Daoy (cell line): Measurements from ENCODE around the gene COL26A1. TPM values are rescaled to one million over a fixed set of nuclear protein-coding genes. Genes with fewer than 3 reads are reported as not detected.

Experiments
- DNase-seq: peaks from one replicate; pipeline ENCODE4 v3.0.0-alpha.2; 2015; ENCODE audit warnings: low read depth
- total RNA-seq: library from RNA; depleted of rRNA; stranded (reverse); fragments of >200 nt; shearing (Covaris generic); gene quantifications from 2 replicates; pipeline ENCODE4 v1.2.3, GENCODE V29; 2014

Gene COL26A1
- total RNA-seq, 1 experiment from 2014 or later: 0.11 TPM

DNA sequence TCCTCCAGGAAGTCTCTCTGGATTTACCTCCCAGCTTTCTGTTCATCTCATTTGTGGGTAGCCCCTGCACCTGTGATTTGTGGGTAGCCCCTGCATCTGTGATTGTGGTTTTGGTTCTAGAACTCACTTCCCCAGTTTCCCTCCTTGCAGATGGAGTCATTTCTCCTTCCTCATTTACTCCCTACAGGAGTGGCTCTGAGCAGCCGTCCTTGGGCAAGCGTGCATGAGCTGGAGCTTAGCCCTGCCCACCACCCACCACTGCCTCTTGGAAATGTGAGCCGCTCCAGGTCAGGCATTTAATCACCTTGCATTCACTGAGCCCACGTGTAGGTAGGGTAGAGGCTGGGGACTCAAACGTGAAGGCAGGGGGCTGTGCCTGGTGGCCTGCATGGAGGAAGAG is 8.2 kb downstream of the COL26A1 start:
- no peak for DNase-seq

DNA sequence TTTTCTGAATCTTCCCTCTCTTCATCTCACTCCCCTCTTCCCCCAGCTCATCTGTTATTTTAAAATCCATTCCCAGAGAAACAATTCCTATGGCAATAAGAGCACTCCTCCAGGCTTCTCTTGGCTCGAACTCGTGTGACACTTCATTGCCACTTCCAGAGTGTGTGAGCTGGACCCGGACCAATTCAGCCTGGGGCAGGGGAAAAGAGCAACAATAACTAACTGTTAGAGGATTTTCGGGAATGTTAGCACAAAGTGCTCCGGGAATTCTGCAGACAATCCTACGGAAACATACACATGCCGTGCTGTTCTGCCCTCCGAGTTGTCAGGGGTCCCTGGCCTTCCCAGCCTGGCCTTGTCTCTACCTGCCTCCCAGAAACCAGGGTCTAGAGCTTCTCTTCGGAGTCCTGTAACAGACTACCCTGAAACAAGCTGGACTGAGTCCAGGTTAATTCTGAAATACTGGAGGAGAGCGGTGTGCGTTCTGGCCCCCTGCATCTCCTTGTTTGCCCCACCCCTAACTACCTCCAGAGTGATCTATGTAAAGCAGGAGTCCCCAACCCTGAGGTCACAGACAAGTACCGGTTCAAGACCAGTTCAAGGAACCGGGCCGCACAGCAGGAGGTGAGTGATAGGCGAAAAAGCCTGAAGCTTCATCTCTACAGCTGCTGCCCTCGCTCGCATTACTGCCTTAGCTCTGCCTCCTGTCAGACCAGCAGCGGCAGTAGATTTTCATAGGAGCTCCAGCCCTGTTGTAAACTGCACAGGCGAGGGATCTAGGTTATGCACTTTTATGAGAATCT is 11.3 kb downstream of the COL26A1 start:
- DNase-seq: peak; percentile 64

DNA sequence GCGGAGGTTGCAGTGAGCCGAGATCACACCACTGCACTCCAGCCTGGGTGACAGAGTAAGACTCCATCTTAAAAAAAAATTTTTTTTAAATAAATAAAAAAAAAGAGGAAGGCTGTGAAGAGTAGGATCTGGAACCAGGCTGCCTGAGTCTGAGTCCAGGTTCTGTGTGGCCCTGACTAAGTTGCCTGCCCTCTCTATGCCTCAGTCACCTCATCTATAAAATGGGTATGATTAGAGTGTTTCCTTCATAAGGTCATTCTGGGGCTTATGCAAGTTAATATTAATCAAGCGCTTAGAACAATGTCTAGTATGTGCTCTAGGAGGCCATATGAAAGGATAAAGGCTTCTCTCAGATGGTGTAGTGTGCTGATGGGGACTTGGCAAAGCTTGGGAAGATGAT is 12.3 kb downstream of the COL26A1 start:
- no peak for DNase-seq

DNA sequence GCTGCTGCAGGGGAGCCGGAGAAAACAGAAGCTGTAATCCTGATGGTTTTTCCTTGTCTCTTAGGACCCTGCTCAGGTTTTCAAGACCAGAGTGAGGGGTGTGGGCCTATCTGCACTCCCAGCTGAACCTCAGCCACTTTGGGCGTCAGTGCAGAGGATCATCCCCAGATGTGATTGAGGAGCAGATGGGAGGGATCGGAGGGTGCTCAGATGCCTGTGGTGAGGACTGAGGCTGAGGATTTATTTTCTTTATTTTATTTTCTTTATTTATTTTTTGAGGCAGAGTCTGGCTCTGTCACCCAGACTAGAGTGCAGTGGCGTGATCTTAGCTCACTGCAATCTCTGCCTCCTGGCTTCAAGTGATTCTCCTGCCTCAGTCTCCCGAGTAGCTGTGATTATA is 13.9 kb downstream of the COL26A1 start:
- no peak for DNase-seq

DNA sequence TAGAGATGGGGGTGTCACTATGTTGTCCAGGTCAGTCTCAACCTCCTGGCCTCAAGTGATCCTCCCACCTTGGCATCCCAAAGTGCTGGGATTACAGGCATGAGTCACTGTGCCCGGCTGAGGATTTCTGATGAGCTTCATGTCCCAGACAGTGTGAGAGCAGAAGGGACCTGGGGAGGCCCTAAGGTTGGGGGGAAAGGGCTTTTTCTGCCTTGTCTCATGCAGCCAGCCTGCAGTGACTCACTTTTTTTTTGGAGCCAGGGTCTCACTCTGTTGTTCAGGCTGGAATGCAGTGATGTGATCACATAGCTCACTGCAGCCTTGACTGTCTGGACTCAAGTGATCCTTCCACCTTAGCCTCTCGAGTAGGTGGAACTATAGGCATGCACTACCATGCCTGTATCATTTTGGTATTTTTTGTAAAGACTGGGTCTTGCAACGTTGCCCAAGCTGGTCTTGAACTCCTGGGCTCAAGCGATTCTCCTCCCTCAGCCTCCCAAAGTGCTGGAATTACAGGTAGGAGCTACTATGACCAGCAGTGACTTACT is 14.6 kb downstream of the COL26A1 start:
- DNase-seq: no peak

DNA sequence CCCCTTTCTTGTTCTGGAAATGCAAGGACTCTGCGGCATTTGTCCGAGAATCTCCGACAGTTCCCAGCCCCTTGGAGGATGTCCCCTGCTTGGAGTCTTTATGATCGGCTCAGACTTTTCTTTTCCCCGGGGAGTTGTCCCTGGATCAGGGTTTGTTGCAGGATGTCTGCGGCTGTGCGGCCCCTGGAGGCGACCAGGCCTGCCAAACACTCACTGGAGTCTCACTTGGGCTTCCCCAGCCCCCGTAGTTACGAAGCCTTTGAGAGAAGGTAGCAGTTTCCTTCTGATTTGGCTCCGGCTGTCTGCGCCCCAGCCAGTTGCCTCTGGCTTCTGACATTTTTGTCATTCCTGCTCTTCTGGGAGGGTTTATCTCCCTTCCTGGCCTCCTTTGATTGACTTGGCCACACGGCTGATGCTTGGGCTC is 16.1 kb downstream of the COL26A1 start:
- peak; percentile 55 for DNase-seq

DNA sequence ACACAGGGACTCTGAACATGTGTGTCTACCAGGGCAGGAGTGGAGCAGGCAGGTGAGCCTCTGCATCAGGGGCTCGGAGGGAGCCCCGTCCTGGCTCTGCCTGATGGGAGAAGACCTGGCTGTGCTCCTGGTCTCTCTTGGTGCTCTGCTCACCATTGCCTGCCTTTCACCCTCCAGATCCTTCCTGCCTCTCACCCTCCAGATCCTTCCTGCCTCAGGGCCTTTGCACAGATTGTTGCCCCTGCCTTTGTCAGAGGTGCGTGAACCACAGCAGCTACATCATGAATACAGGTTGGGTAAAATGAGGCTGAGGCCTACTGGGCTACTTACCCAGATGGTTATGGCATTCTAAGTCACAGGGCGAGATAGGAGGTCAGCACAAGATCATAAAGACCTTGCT is 16.6 kb downstream of the COL26A1 start:
- no peak for DNase-seq

DNA sequence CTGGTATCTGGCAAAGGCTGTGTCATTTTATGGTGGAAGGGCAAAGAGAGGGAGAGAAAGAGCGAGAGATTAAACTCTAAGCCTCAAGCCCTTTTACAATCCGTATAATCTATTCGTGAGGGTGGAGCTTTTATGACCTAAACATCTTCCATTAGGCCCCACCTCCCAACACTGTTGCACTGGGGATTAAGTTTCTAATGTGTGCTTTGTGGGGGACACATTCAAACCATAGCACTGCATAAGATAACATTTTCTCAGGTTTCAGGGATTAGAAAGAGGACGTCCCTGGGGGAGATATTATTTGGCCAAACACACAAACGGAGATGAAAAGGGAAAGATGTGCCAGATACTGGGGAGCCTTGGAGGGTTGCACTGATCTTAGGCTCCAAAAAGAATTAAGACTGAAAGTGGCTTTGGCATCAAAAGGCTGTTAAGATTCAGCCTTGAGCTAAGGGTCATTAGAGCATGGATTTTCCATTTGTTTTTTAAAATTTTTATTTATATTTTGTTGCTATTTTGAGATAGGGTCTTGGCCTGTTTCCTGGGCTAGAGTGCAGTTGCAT is 19.0 kb downstream of the COL26A1 start:
- no peak for DNase-seq

DNA sequence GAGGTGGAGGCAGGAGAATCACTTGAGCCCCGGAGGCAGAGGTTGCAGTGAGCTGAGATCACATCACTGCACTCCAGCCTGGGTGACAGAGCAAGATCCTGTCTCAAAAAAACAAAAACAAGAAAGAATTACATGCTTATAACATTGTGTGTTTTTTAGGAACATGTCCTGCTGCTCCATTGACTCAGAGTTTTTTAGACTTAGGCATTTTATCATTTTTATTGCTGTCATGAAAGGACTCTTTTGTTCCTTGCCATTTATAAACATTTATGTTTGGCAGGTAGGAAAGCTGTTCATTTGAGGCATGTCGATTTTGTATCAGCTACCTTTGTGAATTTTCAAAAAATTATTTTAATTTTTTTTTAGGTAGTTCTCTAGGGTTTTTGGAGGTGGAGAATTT is 20.3 kb downstream of the COL26A1 start:
- DNase-seq: no peak

DNA sequence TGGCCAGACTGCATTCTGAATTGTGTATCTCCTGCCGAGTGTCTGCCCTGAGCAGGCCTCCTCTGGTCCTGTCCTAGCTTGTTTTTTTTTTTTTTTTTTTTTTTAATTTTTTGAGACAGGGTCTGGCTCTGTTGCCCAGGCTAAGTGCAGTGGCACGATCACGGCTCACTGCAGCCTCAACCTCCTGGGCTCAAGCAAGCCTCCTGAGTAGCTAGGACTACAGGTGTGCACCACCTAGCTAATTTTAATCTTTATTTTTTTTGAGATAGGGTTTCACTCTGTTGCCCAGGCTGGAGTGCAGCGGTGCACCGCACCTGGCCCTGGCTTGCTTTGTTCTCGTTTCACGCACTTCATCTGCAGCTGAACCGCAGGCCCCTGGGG is 23.5 kb downstream of the COL26A1 start:
- DNase-seq: no peak

DNA sequence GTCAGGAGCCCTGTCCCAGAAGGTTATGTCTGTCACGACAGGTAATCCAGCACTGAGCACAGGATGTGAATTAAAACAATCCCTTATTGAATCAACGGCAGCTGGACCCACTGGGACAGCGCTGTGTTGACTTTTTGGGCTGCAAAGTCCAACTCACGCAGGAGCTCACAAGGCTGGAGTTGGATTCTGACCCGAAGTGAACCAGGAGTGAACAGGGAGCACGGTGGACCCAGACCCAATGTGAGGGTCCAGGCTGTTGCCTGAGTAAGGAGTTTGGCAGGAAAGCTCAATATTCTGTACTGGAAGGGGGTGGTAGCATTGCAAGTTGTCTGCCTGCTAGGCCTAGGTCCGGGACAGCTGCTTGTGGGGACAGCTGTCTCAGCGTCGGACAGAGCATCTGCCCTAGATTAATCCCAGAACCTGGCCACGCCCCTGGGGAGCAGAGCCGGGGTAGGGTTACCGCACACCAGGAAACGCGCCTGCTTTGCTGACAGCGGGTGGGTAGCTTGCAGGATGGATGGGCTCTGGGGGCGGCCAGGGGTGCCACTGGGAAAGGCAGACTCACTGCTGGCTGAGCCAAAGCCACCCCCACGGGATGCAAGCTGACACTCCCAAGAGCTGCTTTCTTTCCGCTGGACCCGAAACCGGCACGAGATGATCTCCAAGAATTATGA is 24.0 kb downstream of the COL26A1 start:
- DNase-seq: peak; percentile 81

DNA sequence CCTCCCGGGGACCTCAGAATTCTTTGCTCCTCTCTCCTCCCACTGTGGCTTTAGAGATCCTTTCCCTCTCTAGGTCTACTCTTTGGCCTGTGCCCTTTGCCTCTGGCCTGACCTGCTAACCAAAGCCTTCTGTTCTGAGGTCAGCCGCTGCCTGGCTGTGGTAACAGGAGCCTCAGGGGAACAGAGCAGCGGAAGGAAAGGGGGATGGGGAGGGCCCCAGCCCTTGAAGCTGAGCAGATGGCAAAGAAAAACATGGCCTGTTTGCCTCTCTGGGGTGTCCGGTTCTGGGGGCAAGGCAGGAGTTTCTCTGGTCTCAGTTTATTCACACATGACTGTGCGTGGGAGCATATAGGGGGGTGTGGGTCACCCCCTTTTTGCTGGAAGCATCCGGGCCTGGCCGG is 28.2 kb downstream of the COL26A1 start:
- DNase-seq: peak; percentile 66

DNA sequence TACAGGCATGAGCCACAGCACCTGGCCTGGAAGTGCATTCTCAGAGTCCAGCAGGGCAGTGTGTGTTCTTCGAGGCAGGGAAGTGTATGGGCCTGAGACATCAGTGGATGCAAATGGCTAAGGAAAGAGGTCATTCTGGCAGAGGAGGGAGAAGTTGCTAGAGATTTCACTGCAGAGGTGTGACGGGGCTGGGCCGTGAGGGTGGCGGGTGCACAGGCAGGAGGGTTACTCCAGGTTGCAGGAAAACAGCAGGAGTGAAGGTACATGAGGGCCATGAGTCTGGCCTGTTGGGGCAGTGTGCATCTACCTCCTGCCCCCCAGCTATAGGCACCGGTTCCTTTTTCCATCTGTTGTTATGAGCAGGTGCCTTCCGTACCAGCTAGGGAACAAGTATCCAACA is 29.3 kb downstream of the COL26A1 start:
- no peak for DNase-seq

DNA sequence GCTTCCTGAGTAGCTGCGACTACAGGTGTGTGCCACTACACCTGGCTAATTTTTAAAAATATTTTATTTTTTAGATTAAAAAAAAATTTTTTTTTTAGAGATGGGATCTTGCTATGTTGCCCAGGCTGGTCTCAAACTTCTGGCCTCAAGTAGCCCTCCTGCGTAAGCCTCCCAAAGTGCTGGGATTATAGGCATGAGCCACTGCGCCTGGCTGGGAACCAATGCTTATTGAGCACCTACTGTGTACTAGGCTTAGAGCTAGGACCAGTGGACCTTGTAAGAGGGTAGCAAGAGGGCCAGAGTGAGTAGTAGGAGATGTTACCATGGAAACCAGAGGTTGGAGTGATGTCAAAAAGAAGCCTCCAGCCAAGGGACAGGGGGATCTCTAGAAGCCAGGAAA is 31.2 kb downstream of the COL26A1 start:
- no peak for DNase-seq

DNA sequence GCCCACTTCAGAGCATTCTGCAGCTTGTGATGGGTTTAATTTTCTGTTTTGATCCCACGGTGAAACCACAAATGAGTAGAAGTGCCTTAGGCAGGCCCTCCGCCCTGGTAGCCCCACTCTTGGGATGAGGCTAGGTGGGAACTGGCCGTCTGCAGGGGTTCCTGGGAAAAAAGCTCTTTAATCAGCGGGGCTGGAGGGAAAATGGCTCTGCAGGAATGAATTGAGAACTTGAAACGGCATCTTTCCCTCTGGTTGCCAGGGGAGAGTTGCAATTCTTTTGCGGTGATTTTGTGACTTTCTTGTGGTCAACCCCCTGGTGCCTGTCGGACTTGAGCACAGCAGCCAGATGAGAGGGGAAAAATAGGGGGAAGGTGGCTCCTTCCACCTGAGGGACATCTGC is 32.7 kb downstream of the COL26A1 start:
- DNase-seq: peak; percentile 74

DNA sequence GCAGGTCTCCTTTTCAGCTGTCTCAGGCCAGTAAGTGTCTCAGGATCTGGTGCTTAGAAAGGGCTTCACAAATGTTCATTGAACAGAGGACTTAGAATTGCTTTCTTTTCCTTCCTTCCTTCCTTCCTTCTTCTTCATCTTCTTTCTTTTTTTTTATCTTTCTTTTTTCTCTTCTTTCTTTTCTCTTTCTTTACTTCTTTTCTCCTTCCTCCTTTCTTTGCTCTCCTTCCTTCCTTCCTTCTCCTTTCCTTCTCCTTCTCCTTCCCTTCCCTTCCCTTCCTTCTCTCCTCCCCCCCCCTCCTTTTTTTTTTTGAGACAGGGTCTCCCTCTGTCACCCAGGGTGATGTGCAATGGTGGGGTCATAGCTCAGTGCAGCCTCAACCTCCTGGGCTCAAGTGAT is 34.6 kb downstream of the COL26A1 start:
- DNase-seq: no peak

DNA sequence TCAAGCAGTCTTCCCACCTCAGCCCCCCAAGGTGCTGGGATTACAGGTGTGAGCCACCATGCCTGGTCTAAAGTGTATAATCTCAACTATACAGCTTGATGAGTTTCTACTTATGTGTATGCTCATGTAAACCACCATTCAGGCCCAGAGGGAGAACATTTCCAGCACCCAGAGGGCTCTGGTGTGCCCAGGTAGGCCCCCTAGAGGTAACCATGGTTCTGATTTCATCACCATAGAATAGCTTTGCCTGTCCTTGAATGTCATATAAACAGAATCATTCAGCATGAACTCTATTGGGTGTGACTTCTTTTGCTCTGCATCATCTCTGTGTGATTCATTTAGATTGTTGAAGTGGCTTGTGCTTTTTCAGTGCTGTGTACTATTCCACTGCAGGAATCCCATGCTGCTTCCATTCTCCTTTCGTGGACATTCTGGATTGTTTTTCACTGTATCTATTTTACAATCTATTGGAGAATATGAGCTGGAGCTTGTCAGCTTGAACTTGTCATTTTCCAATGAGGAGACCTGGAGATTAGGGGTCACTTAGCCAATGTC is 35.2 kb downstream of the COL26A1 start:
- no peak for DNase-seq

DNA sequence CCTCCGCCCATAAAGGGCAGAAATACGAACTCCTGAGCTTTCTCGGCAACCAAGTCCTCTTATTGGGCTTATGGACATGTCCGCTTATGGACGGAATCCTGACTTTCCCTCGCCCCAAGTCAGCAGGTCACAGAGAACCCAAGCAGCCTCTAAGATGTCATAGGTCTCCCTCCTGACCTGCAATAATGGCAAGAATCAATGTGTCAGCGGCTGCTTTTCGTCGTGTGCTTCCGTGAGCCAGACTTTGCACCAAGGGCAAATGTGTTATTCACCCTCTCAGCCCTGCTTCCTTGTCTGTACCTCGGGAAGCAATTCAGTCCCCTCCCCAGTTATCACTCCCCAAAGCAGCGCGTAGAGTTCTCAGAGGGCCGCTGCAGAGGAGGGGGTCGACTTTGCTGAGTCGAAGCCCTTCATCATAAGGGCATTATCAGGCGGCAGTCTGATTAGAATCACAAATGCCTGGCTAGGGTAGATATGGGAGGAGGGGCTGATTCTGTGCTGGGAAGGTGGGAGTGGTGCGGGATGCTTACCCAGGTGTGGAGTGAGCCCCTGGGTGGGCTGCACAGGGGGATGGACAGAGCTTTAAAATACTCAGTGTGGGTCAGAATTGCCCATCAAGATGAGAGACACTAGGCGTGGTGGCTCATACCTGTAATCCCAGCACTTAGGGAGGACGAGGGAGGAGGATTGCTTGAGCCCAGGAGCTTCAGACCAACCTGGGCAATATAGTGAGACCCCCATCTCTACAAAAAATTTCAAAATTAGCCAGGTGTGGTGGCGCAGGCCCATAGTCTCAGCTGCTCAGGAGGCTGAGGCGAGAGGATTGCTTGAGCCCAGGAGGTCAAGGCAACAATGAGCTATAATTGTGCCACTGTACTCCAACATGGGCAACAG is 36.0 kb downstream of the COL26A1 start:
- DNase-seq: no peak

DNA sequence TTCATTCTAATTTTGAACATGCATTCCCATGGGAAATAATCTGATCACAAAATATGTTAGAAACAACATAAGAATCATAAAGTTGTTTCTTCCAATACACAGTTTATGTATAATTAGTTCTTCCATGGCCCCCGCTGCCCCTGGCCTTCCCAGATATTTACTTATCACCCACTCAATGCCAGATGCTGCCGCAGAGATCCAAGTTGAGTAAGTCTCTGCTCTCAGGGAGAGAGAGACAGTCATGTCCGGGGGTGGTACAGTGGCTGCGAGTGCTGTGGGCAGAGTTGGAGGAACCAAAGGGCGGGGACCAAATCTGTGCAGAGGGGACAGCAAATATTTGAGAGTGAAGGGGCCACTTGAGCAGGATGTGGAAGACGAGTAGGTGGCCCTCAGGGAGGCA is 37.1 kb downstream of the COL26A1 start:
- peak; percentile 78 for DNase-seq

DNA sequence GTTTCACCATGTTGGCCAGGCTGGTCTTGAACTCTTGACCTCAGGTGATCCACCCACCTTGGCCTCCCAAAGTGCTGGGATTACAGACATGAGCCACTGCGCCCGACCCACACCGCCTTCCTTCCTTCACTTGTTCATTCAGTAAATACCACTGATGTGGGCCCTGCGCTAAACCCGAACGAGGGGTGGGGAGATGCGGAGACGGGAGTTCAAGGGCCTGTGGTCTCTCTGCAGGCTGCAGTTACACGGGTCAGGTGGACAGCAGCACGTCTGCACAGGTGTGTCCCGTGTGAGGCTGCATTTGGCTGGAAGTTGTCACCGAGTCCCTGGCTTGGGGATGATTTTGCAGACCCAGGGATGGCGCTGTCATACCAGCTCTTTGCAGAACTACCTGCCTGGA is 38.1 kb downstream of the COL26A1 start:
- DNase-seq: no peak

DNA sequence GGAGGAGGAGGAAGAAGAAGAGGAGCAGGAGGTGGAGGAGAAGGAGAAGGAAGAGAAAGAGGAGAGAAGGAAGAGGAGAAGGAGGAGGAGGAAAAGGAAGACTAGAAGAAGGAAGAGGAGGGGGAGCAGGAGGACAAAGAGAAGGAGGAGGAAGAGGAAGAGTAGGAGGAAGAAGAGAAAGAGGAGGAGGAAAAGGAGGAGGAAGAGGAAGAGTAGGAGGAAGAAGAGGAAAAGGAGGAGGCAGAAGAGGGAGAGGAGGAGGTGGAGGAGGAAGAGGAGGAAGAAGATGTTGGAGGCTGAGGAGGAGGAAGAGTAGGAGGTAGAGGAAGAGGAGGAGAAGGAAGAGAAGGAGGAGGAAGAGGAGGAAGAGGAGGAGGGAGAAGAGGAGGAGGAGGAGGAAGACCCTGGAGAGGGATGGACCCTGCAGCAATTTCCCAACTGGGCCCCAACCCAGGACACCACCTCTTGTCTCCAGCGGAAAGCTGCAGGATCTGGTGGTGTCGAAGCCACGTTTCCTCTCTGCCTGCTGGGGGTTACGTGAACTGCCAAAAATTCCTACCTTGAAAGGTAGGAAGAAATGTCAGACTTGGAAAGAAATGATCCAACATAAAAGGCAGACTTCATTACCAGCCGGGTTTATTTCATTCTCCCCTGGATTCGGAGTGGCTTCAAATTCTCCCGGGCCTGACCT is 38.9 kb downstream of the COL26A1 start:
- no peak for DNase-seq
